Measurements from ENCODE around the gene MRPS25. TPM values are rescaled to one million over a fixed set of nuclear protein-coding genes. Genes with fewer than 3 reads are reported as not detected.

Gene MRPS25
- total RNA-seq, 4 donors from 2014 or later: 22.3 to 46.8 (median 29.2) TPM

GRCh38 chr3:15063656-15064286 is 1.3 kb downstream of the MRPS25 start:
- no peaks in the 10 kb centered on the region for H3K27me3 ChIP-seq
- DNase-seq (ENCODE audit: low spot score in 2 of 2): no peak
- TF ChIP-seq EP300 (IDR thresholded peaks at IDR 0.05): no peak
- no peak for TF ChIP-seq POLR2AphosphoS5 (IDR thresholded peaks at IDR 0.05)
- TF ChIP-seq POLR2A (IDR thresholded peaks at IDR 0.05): no peak
- no peak for TF ChIP-seq CTCF (IDR thresholded peaks at IDR 0.05)
- H3K36me3 ChIP-seq: peaks cover 13% of the 10 kb centered on the region
- peaks cover 20% of the 10 kb centered on the region for H3K4me1 ChIP-seq
- WGBS: 82% methylated on average over 13 of the region's 13 CpGs
- H3K9me3 ChIP-seq: no peaks in the 10 kb centered on the region
- no peak overlapping the region for H3K27ac ChIP-seq
- peak overlapping the region; percentile 94 for H3K4me3 ChIP-seq

DNA sequence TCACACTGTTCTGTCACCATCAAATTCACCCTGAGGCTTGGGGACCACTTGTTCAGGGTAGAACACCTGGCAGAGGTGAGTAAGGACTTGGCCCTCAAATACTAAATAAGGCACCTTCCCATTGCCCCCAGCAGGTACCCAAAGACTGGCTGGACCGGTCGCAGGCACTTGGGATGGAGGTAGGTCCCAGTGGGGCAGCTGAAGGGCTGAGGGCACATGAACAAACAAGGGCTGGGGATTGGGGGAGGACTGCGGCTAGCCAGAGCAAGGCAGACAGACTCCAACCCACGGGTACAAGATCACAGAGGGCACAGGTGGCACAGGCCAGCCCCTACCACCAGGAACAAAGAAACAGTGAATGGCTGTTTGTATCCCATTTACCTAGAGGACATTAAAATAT is 1.9 kb downstream of the MRPS25 start:
- DNase-seq (ENCODE audit: low spot score in 2 of 2): no peak
- H3K36me3 ChIP-seq: peaks cover 18% of the 10 kb centered on the region
- WGBS: 66% methylated on average over 4 of the region's 4 CpGs
- H3K27me3 ChIP-seq: no peaks in the 10 kb centered on the region
- H3K27ac ChIP-seq: no peak overlapping the region
- no peak overlapping the region for H3K4me3 ChIP-seq
- no peaks in the 10 kb centered on the region for H3K9me3 ChIP-seq
- peaks cover 20% of the 10 kb centered on the region for H3K4me1 ChIP-seq
- TF ChIP-seq POLR2A (IDR thresholded peaks at IDR 0.05) (no peak), EP300 (IDR thresholded peaks at IDR 0.05) (no peak), CTCF (IDR thresholded peaks at IDR 0.05) (no peak), POLR2AphosphoS5 (IDR thresholded peaks at IDR 0.05) (no peak)

DNA sequence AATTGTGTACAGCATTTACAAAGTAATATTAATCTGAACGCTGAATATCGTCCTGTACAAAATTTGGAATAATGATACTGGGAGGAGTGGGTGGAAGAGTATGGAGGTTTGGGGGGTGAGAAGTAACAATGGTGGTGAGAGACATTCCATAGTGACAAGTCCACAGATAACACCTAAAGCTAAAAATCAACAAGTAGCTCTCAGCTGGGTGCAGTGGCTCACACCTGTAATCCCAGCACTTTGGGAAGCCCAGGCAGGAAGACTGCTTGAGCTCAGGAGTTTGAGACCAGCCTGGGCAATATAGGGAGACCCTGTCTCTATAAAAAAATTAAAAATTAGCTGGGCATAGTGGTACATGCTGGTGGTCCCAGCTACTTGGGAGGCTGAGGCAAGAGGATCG is 5.1 kb downstream of the MRPS25 start:
- H3K4me3 ChIP-seq: no peak overlapping the region
- no peak for DNase-seq (ENCODE audit: low spot score in 2 of 2)
- 86% methylated on average over 3 of the region's 3 CpGs for WGBS
- no peaks in the 10 kb centered on the region for H3K27me3 ChIP-seq
- TF ChIP-seq POLR2AphosphoS5 (IDR thresholded peaks at IDR 0.05) (no peak), EP300 (IDR thresholded peaks at IDR 0.05) (no peak), POLR2A (IDR thresholded peaks at IDR 0.05) (no peak), CTCF (IDR thresholded peaks at IDR 0.05) (no peak)
- H3K27ac ChIP-seq: no peak overlapping the region
- H3K9me3 ChIP-seq: no peaks in the 10 kb centered on the region
- peaks cover 16% of the 10 kb centered on the region for H3K4me1 ChIP-seq
- H3K36me3 ChIP-seq: peaks cover 39% of the 10 kb centered on the region

GRCh38 chr3:15056676-15057404 is 8.3 kb downstream of the MRPS25 start:
- no peaks in the 10 kb centered on the region for H3K4me1 ChIP-seq
- TF ChIP-seq CTCF (IDR thresholded peaks at IDR 0.05): no peak
- no peak for TF ChIP-seq EP300 (IDR thresholded peaks at IDR 0.05)
- TF ChIP-seq POLR2A (IDR thresholded peaks at IDR 0.05): no peak
- no peak for TF ChIP-seq POLR2AphosphoS5 (IDR thresholded peaks at IDR 0.05)
- no peak overlapping the region for H3K4me3 ChIP-seq
- H3K36me3 ChIP-seq: peaks cover 54% of the 10 kb centered on the region
- 95% methylated on average over 18 of the region's 19 CpGs for WGBS
- no peak for DNase-seq (ENCODE audit: low spot score in 2 of 2)
- no peaks in the 10 kb centered on the region for H3K27me3 ChIP-seq
- H3K27ac ChIP-seq: no peak overlapping the region
- H3K9me3 ChIP-seq: no peaks in the 10 kb centered on the region

GRCh38 chr3:15055019-15055557 is 10.0 kb downstream of the MRPS25 start:
- no peaks in the 10 kb centered on the region for H3K9me3 ChIP-seq
- no peak overlapping the region for H3K4me3 ChIP-seq
- H3K27me3 ChIP-seq: no peaks in the 10 kb centered on the region
- DNase-seq (ENCODE audit: low spot score in 2 of 2): no peak
- H3K4me1 ChIP-seq: no peaks in the 10 kb centered on the region
- WGBS: 90% methylated on average over 8 of the region's 8 CpGs
- H3K36me3 ChIP-seq: peaks cover 64% of the 10 kb centered on the region
- TF ChIP-seq POLR2A (IDR thresholded peaks at IDR 0.05): no peak
- no peak for TF ChIP-seq CTCF (IDR thresholded peaks at IDR 0.05)
- TF ChIP-seq EP300 (IDR thresholded peaks at IDR 0.05): no peak
- TF ChIP-seq POLR2AphosphoS5 (IDR thresholded peaks at IDR 0.05): no peak
- no peak overlapping the region for H3K27ac ChIP-seq

All from suprapubic skin (tissue), 4 donors.